ENCODE data around the gene ARL5B. TPM values are rescaled to one million over a fixed set of nuclear protein-coding genes. Genes with fewer than 3 reads are reported as not detected.

Gene ARL5B
- total and polyA plus RNA-seq, 9 of the 15 experiments (the other 6 are each of a cell fraction or from before 2014, with no cell fraction given), result 4.1 to 22.2 (median 15.1) TPM

GRCh38 chr10:18651324-18652007 is 7.8 kb upstream of the ARL5B start, which contains the start of gene NSUN6 (continued):
- TF ChIP-seq ZBTB7A (IDR thresholded peaks at IDR 0.05; ENCODE audit: borderline replicate concordance, control insufficient read depth, low read depth, low read length) (peak; percentile 58; the same call in 1 of the 2 replicates), ZKSCAN1 (IDR thresholded peaks at IDR 0.05; ENCODE audit: low read depth, low read length) (peak; percentile 42; the same call in 1 of the 2 replicates), ZFP1 (CRISPR knock-in tag; IDR thresholded peaks at IDR 0.05) (no peak), ZNF24 (IDR thresholded peaks at IDR 0.05) (no peak), FOSL1 (tag; conservative IDR thresholded peaks at IDR 0.05) (peak; percentile 35), JUND (IDR thresholded peaks at IDR 0.05; ENCODE audit: borderline replicate concordance, low read depth, low read length) (peak; percentile 77), JUND (tag; IDR thresholded peaks at IDR 0.05; ENCODE audit: borderline replicate concordance, low read depth, low read length) (peak; percentile 20; the same call in 1 of the 3 replicates), ZEB2 (IDR thresholded peaks at IDR 0.05) (peak; percentile 55; the same call in 1 of the 2 replicates), POLR2A (conservative IDR thresholded peaks at IDR 0.05) (peak; percentile 91), CXXC5 (CRISPR knock-in tag; IDR thresholded peaks at IDR 0.05) (peak; percentile 89), KDM5B (IDR thresholded peaks at IDR 0.05; ENCODE audit: insufficient replicate concordance, low read depth, low read length) (peak; percentile 73), PRDM10 (IDR thresholded peaks at IDR 0.05; ENCODE audit: partially characterized antibody) (peak; percentile 70)
- TF ChIP-seq, protein P1, sequence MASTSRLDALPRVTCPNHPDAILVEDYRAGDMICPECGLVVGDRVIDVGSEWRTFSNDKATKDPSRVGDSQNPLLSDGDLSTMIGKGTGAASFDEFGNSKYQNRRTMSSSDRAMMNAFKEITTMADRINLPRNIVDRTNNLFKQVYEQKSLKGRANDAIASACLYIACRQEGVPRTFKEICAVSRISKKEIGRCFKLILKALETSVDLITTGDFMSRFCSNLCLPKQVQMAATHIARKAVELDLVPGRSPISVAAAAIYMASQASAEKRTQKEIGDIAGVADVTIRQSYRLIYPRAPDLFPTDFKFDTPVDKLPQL (IDR thresholded peaks at IDR 0.05; ENCODE audit: extremely low read depth, insufficient read length), result no peak
- TF ChIP-seq, protein P2, sequence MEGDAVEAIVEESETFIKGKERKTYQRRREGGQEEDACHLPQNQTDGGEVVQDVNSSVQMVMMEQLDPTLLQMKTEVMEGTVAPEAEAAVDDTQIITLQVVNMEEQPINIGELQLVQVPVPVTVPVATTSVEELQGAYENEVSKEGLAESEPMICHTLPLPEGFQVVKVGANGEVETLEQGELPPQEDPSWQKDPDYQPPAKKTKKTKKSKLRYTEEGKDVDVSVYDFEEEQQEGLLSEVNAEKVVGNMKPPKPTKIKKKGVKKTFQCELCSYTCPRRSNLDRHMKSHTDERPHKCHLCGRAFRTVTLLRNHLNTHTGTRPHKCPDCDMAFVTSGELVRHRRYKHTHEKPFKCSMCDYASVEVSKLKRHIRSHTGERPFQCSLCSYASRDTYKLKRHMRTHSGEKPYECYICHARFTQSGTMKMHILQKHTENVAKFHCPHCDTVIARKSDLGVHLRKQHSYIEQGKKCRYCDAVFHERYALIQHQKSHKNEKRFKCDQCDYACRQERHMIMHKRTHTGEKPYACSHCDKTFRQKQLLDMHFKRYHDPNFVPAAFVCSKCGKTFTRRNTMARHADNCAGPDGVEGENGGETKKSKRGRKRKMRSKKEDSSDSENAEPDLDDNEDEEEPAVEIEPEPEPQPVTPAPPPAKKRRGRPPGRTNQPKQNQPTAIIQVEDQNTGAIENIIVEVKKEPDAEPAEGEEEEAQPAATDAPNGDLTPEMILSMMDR (IDR thresholded peaks at IDR 0.05 in 2 of 3, conservative IDR thresholded peaks at IDR 0.05 in 1 of 3; ENCODE audit: insufficient read depth in 2 of 3, low read depth in 1 of 3, low read length in 3 of 3), result peak in 1 of 3 experiments; percentile 12; a peak in 1 of 6 replicates
